Prostate gland (tissue), 2 donors: ENCODE data around the gene CDC42BPA.

Source experiments
- POLR2A ChIP-seq: fragments of 450-650 bp; IDR thresholded peaks from one replicate; pipeline ENCODE4 v1.6.1; 2016; ENCODE audit warnings: antibody characterized with exemption, mild to moderate bottlenecking
- POLR2AphosphoS5 ChIP-seq: sonication (generic); formaldehyde crosslinking; IDR thresholded peaks from one replicate; pipeline ENCODE4 v1.6.1; 2017; ENCODE audit warnings: antibody characterized with exemption
- TF ChIP-seq, protein P1 (sequence below), 4 experiments: fragments of 200-600 bp in 2 of 4; fragments of 450-650 bp in 2 of 4; sonication (generic) in 2 of 4; IDR thresholded peaks; 1 replicate in 3 of 4; 2 replicates in 1 of 4; pipeline ENCODE4 v1.5.1; 2016 to 2019; ENCODE audit warnings: antibody characterized with exemption in 4 of 4, mild to moderate bottlenecking in 2 of 4, moderate library complexity in 2 of 4

DNA sequence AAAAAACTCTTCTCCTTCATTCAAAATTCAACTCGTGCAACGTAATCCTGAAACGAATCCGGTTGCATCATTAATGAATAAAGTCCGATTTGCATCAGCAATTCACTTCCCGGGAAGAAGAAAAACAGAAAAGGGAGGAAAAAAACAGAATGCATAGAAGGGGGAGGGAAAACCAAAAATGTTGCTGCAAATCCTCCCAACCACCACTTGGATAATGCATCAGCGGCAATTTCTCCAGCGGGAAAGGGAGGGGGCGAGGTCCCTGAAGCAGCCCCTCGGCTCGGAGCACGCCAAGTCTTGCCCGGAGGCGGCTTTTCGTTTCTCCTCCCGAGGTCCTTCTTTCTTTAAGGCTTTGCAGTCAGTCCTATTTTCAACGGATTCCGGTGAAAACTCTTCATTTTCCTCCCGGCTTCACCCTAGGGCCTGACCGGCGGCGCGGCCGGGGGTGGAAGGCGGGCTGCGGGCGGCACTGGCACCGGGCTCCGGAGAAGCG is 723 bp downstream of the CDC42BPA start:
- TF ChIP-seq POLR2AphosphoS5 (no peak), POLR2A (no peak)
- TF ChIP-seq, protein P1, sequence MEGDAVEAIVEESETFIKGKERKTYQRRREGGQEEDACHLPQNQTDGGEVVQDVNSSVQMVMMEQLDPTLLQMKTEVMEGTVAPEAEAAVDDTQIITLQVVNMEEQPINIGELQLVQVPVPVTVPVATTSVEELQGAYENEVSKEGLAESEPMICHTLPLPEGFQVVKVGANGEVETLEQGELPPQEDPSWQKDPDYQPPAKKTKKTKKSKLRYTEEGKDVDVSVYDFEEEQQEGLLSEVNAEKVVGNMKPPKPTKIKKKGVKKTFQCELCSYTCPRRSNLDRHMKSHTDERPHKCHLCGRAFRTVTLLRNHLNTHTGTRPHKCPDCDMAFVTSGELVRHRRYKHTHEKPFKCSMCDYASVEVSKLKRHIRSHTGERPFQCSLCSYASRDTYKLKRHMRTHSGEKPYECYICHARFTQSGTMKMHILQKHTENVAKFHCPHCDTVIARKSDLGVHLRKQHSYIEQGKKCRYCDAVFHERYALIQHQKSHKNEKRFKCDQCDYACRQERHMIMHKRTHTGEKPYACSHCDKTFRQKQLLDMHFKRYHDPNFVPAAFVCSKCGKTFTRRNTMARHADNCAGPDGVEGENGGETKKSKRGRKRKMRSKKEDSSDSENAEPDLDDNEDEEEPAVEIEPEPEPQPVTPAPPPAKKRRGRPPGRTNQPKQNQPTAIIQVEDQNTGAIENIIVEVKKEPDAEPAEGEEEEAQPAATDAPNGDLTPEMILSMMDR (IDR thresholded peaks at IDR 0.05) = peak in 2 of 4 experiments; percentile 27 to 36
